ENCODE data around the gene MYOG. TPM values are rescaled to one million over a fixed set of nuclear protein-coding genes. Genes with fewer than 3 reads are reported as not detected.

Gene MYOG
- total and polyA plus RNA-seq, 2 donors (not counting 1 experiment from before 2014, with no cell fraction given): not detected

DNA sequence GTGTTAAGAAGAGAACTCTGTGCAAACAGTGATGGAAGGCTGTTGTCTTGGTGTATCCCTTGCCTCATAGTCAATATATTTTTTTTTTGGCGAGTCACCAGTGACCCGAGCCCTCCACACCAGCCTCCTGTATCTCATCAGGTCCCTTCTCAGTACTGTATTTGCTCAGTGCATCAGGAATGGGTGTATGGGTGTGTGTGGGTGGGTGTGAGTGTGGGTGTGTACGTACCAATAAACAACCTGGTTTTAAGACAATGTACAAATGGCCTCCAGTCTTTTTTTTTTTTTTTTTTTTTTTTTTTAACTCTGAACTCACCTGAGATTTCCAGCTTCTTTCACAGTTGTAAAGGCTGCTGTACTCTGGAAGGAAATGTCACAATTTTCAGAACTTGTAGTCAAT, 7.3 kb downstream of the MYOG start:
- Histone ChIP-seq H2AFZ (ENCODE audit: low read length) (no peak overlapping the region), H3K9me3 (ENCODE audit: control insufficient read depth, insufficient read depth, low read depth, low read length) (no peaks in the 10 kb centered on the region), H3K27ac (ENCODE audit: insufficient read depth, low read length) (no peak overlapping the region), H3K4me1 (ENCODE audit: control insufficient read depth, extremely low read depth, insufficient read depth, low read length) (no peaks in the 10 kb centered on the region), H3K27me3 (ENCODE audit: control insufficient read depth, insufficient read depth, low read length) (peaks cover 43% of the 10 kb centered on the region), H3K4me2 (ENCODE audit: extremely low read depth, insufficient read depth, low read length) (no peak overlapping the region), H3K4me3 (replicated peaks in 1 of 4; ENCODE audit: control extremely low read depth in 1 of 4, insufficient read depth in 1 of 4, low read depth in 3 of 4, low read length in 4 of 4) (no peak overlapping the region), H3K9ac (ENCODE audit: insufficient read depth, low read length) (no peak overlapping the region), H3K36me3 (ENCODE audit: control insufficient read depth, insufficient read depth, low read length) (no peaks in the 10 kb centered on the region), H4K20me1 (ENCODE audit: control insufficient read depth, extremely low read depth, insufficient read depth, low read length) (no peaks in the 10 kb centered on the region), H3K79me2 (ENCODE audit: control insufficient read depth, insufficient read depth, low read length) (no peaks in the 10 kb centered on the region)
- TF ChIP-seq, protein P1, sequence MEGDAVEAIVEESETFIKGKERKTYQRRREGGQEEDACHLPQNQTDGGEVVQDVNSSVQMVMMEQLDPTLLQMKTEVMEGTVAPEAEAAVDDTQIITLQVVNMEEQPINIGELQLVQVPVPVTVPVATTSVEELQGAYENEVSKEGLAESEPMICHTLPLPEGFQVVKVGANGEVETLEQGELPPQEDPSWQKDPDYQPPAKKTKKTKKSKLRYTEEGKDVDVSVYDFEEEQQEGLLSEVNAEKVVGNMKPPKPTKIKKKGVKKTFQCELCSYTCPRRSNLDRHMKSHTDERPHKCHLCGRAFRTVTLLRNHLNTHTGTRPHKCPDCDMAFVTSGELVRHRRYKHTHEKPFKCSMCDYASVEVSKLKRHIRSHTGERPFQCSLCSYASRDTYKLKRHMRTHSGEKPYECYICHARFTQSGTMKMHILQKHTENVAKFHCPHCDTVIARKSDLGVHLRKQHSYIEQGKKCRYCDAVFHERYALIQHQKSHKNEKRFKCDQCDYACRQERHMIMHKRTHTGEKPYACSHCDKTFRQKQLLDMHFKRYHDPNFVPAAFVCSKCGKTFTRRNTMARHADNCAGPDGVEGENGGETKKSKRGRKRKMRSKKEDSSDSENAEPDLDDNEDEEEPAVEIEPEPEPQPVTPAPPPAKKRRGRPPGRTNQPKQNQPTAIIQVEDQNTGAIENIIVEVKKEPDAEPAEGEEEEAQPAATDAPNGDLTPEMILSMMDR (conservative IDR thresholded peaks at IDR 0.05 in 1 of 2, IDR thresholded peaks at IDR 0.05 in 1 of 2; ENCODE audit: low read depth in 1 of 2, low read length in 2 of 2): no peak
- TF ChIP-seq EZH2 (IDR thresholded peaks at IDR 0.05; ENCODE audit: low read length, missing control alignments): no peak
- no peak for DNase-seq (ENCODE audit: low read depth in 2 of 2)

DNA sequence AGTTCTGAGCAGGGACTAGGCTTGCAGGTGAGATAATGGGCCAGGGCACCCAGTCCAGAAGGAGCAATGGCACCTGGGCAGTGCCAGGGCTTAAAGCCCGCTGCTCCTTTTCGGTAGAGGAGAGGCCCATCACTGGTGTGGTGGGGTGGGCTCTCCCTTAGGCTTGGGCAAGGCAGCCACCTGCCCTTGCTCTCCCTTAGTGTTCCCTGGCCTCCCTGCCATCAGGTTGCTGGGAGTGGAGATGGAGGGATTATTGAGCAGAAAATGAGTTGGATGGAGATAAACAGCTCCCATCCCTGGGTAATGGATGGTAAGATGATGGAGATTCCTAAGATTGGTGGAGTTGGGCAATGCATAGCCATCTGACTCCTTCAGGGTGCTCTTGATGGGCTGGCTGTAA, 7.9 kb downstream of the MYOG start:
- Histone ChIP-seq H3K27ac (ENCODE audit: insufficient read depth, low read length) (no peak overlapping the region), H3K79me2 (ENCODE audit: control insufficient read depth, insufficient read depth, low read length) (no peaks in the 10 kb centered on the region)
- no peak for TF ChIP-seq EZH2 (IDR thresholded peaks at IDR 0.05; ENCODE audit: low read length, missing control alignments)
- TF ChIP-seq, protein P1 (conservative IDR thresholded peaks at IDR 0.05 in 1 of 2, IDR thresholded peaks at IDR 0.05 in 1 of 2; ENCODE audit: low read depth in 1 of 2, low read length in 2 of 2): no peak

DNA sequence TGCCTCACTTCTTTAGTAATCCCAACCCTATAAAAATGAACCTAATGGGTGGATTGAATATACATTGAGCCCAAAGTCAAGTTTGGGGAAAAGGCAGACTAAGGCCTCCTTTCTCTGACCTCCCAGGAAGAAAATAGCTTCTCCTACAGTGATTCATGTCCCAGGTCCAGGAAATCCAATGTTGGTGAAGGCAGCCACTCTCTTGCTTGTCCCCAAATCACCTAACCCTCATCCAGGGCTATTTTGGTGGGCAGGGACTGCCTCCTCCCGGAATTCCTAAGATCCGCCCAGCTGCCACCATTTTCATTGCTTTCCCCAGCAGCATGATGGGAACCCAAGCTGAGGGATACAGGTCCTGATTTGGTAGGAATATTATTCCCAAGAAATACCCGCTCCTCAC, 8.4 kb downstream of the MYOG start:
- Histone ChIP-seq H4K20me1 (ENCODE audit: control insufficient read depth, extremely low read depth, insufficient read depth, low read length) (no peaks in the 10 kb centered on the region), H3K9me3 (ENCODE audit: control insufficient read depth, insufficient read depth, low read depth, low read length) (no peaks in the 10 kb centered on the region), H3K27ac (ENCODE audit: insufficient read depth, low read length) (no peak overlapping the region), H3K9ac (ENCODE audit: insufficient read depth, low read length) (no peak overlapping the region), H3K4me3 (replicated peaks in 1 of 4; ENCODE audit: control extremely low read depth in 1 of 4, insufficient read depth in 1 of 4, low read depth in 3 of 4, low read length in 4 of 4) (no peak overlapping the region), H3K27me3 (ENCODE audit: control insufficient read depth, insufficient read depth, low read length) (peaks cover 41% of the 10 kb centered on the region), H2AFZ (ENCODE audit: low read length) (no peak overlapping the region), H3K79me2 (ENCODE audit: control insufficient read depth, insufficient read depth, low read length) (no peaks in the 10 kb centered on the region), H3K4me2 (ENCODE audit: extremely low read depth, insufficient read depth, low read length) (no peak overlapping the region), H3K4me1 (ENCODE audit: control insufficient read depth, extremely low read depth, insufficient read depth, low read length) (no peaks in the 10 kb centered on the region), H3K36me3 (ENCODE audit: control insufficient read depth, insufficient read depth, low read length) (no peaks in the 10 kb centered on the region)
- no peak for DNase-seq (ENCODE audit: low read depth in 2 of 2)
- TF ChIP-seq, protein P1 (conservative IDR thresholded peaks at IDR 0.05 in 1 of 2, IDR thresholded peaks at IDR 0.05 in 1 of 2; ENCODE audit: low read depth in 1 of 2, low read length in 2 of 2): no peak
- no peak for TF ChIP-seq EZH2 (IDR thresholded peaks at IDR 0.05; ENCODE audit: low read length, missing control alignments)

More for the DNA sequence above, 7.9 kb downstream of the MYOG start:
- Histone ChIP-seq H3K4me3 (replicated peaks in 1 of 4; ENCODE audit: control extremely low read depth in 1 of 4, insufficient read depth in 1 of 4, low read depth in 3 of 4, low read length in 4 of 4) (no peak overlapping the region), H3K27me3 (ENCODE audit: control insufficient read depth, insufficient read depth, low read length) (peaks cover 44% of the 10 kb centered on the region), H3K36me3 (ENCODE audit: control insufficient read depth, insufficient read depth, low read length) (no peaks in the 10 kb centered on the region), H3K9me3 (ENCODE audit: control insufficient read depth, insufficient read depth, low read depth, low read length) (no peaks in the 10 kb centered on the region), H4K20me1 (ENCODE audit: control insufficient read depth, extremely low read depth, insufficient read depth, low read length) (no peaks in the 10 kb centered on the region), H3K4me2 (ENCODE audit: extremely low read depth, insufficient read depth, low read length) (no peak overlapping the region), H3K9ac (ENCODE audit: insufficient read depth, low read length) (no peak overlapping the region), H2AFZ (ENCODE audit: low read length) (no peak overlapping the region), H3K4me1 (ENCODE audit: control insufficient read depth, extremely low read depth, insufficient read depth, low read length) (no peaks in the 10 kb centered on the region)
- no peak for DNase-seq (ENCODE audit: low read depth in 2 of 2)
